Neuronal stem cell (in vitro differentiated cells): ENCODE measurements around the gene JAKMIP2.

ENCODE experiments used
- DNase-seq: peaks from one replicate; pipeline ENCODE4 v3.0.0-alpha.2; 2013; ENCODE audit warnings: low spot score
- H2AFZ ChIP-seq: one replicate; pipeline ENCODE4 v1.6.1; 2013; ENCODE audit warnings: mild to moderate bottlenecking, low read length, inconsistent platforms
- H2AK5ac ChIP-seq: 2 replicates; pipeline ENCODE4 v1.6.1; 2013; ENCODE audit warnings: low read depth, mild to moderate bottlenecking, inconsistent platforms, low read length, moderate library complexity, mixed read lengths
- H2BK120ac ChIP-seq: 2 replicates; pipeline ENCODE4 v1.6.1; 2013; ENCODE audit warnings: low read depth, mild to moderate bottlenecking, inconsistent platforms, low read length, moderate library complexity, mixed read lengths
- H2BK12ac ChIP-seq: one replicate; pipeline ENCODE4 v1.6.1; 2013; ENCODE audit warnings: low read length, inconsistent platforms
- H2BK15ac ChIP-seq: 2 replicates; pipeline ENCODE4 v1.6.1; 2013; ENCODE audit warnings: mild to moderate bottlenecking, low read length, inconsistent platforms, mixed read lengths
- H2BK5ac ChIP-seq: one replicate; pipeline ENCODE4 v1.6.1; 2013; ENCODE audit warnings: inconsistent platforms, mild to moderate bottlenecking, low read length, moderate library complexity
- H3K14ac ChIP-seq: one replicate; pipeline ENCODE4 v1.6.1; 2013; ENCODE audit warnings: low read length, inconsistent platforms
- H3K18ac ChIP-seq: 2 replicates; pipeline ENCODE4 v1.6.1; 2013; ENCODE audit warnings: low read length, inconsistent platforms
- H3K23ac ChIP-seq: 2 replicates; pipeline ENCODE4 v1.6.1; 2013; ENCODE audit warnings: low read depth, mild to moderate bottlenecking, mixed read lengths, low read length, inconsistent platforms; ENCODE audit not compliant: poor library complexity
- H3K27ac ChIP-seq: replicated peaks from 3 replicates; pipeline ENCODE4 v1.5.1; 2013; ENCODE audit warnings: low read length, inconsistent platforms
- H3K27me3 ChIP-seq, 3 experiments: 2 replicates each; pipeline ENCODE4 v1.6.1; 2013; ENCODE audit warnings: low read length in 3 of 3, mild to moderate bottlenecking in 2 of 3, inconsistent platforms in 1 of 3, low read depth in 1 of 3, mixed read lengths in 1 of 3, moderate library complexity in 1 of 3; ENCODE audit not compliant: control insufficient read depth in 3 of 3, insufficient read depth in 3 of 3
- H3K36me3 ChIP-seq, 2 donors: replicated peaks in 1 of 2; 2 replicates each; pipeline ENCODE4 v1.6.1; 2013; ENCODE audit warnings: low read length in 2 of 2; ENCODE audit not compliant: control insufficient read depth in 2 of 2, insufficient read depth in 2 of 2
- H3K4ac ChIP-seq: 2 replicates; pipeline ENCODE4 v1.6.1; 2013; ENCODE audit warnings: inconsistent platforms, mild to moderate bottlenecking, low read length, moderate library complexity
- H3K4me1 ChIP-seq, 2 donors: 1 replicate in 1 of 2; 2 replicates in 1 of 2; pipeline ENCODE4 v1.6.1; 2013; ENCODE audit warnings: low read length in 2 of 2, low read depth in 1 of 2; ENCODE audit not compliant: control insufficient read depth in 2 of 2, insufficient read depth in 1 of 2
- H3K4me2 ChIP-seq: one replicate; pipeline ENCODE4 v1.6.1; 2013; ENCODE audit warnings: mild to moderate bottlenecking, low read length, inconsistent platforms; ENCODE audit not compliant: insufficient read depth, poor library complexity, severe bottlenecking
- H3K4me3 ChIP-seq, 2 donors: 2 replicates each; pipeline ENCODE4 v1.5.1; 2013; ENCODE audit warnings: low read length in 2 of 2, mild to moderate bottlenecking in 2 of 2, inconsistent platforms in 1 of 2, moderate library complexity in 1 of 2
- H3K79me1 ChIP-seq: one replicate; pipeline ENCODE4 v1.6.1; 2013; ENCODE audit warnings: low read depth, mild to moderate bottlenecking, inconsistent platforms, low read length, moderate library complexity
- H3K9ac ChIP-seq: one replicate; pipeline ENCODE4 v1.6.1; 2013; ENCODE audit warnings: mild to moderate bottlenecking, low read depth, low read length, inconsistent platforms; ENCODE audit not compliant: poor library complexity
- H3K9me3 ChIP-seq, 2 donors: replicated peaks in 1 of 2; 2 replicates each; pipeline versions ENCODE3 to v1.6.1; 2013; ENCODE audit warnings: low read length in 2 of 2, mild to moderate bottlenecking in 2 of 2, inconsistent platforms in 1 of 2, low read depth in 1 of 2, mixed read lengths in 1 of 2, moderate library complexity in 1 of 2; ENCODE audit not compliant: control insufficient read depth in 2 of 2, insufficient read depth in 1 of 2
- H4K8ac ChIP-seq: one replicate; pipeline ENCODE4 v1.6.1; 2013; ENCODE audit warnings: low read depth, mild to moderate bottlenecking, inconsistent platforms, low read length, moderate library complexity
- H4K91ac ChIP-seq: one replicate; pipeline ENCODE4 v1.6.1; 2013; ENCODE audit warnings: low read length, low read depth, mild to moderate bottlenecking, inconsistent platforms; ENCODE audit not compliant: poor library complexity
- WGBS, 2 donors: extraction: QIAGEN DNeasy Blood & Tissue Kit; methylation state at CpG; one replicate each; pipeline ENCODE4 v1.1.7; 2013; ENCODE audit warnings: missing lambda C conversion rate in 2 of 2, mixed read lengths in 1 of 2; ENCODE audit not compliant: insufficient read length in 2 of 2, insufficient replicate concordance in 1 of 2; ENCODE audit errors: extremely low coverage in 2 of 2; 5-methylcytosine and 5-hydroxymethylcytosine counted together

JAKMIP2 gene

DNA sequence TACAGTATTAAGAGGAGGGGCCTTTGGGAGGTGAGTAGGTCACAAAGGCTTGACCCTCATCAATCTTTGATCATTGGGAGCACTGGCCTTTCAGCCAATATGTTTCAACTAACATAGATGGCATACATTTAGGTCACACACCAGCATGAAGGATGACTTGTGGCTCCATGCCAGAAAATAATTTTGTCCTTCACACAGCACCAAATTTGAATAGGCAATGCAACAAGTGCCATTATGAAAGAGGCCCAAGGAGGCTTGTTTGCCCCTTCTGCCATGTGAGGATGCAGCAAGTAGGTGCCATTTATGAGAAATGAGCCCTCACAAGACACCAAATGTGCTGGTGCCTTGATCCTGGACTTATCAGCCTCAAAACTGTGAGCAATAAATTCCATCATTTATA, 81.1 kb downstream of the JAKMIP2 start:
- H3K4me1 ChIP-seq: peaks cover 0 to 8% of the 10 kb centered on the region in 2 donors
- H3K36me3 ChIP-seq: peaks cover 0 to 2% of the 10 kb centered on the region in 2 donors
- H3K9me3 ChIP-seq: peaks cover 8 to 20% of the 10 kb centered on the region in 2 donors
- no peak overlapping the region for H2AK5ac ChIP-seq
- no peak overlapping the region for H3K4me2 ChIP-seq
- no peak for DNase-seq
- no peak overlapping the region for H3K4ac ChIP-seq
- H3K4me3 ChIP-seq: no peak overlapping the region
- no peak overlapping the region for H2BK5ac ChIP-seq
- H3K23ac ChIP-seq: no peak overlapping the region
- no peak overlapping the region for H3K9ac ChIP-seq
- no peak overlapping the region for H3K27ac ChIP-seq
- no peaks in the 10 kb centered on the region for H3K79me1 ChIP-seq
- H3K27me3 ChIP-seq: no peaks in the 10 kb centered on the region
- H4K91ac ChIP-seq: no peak overlapping the region
- H2BK15ac ChIP-seq: no peak overlapping the region
- no peak overlapping the region for H3K14ac ChIP-seq
- H2BK12ac ChIP-seq: no peak overlapping the region
- no peak overlapping the region for H2BK120ac ChIP-seq
- no peak overlapping the region for H2AFZ ChIP-seq
- H3K18ac ChIP-seq: no peak overlapping the region
- H4K8ac ChIP-seq: no peak overlapping the region

DNA sequence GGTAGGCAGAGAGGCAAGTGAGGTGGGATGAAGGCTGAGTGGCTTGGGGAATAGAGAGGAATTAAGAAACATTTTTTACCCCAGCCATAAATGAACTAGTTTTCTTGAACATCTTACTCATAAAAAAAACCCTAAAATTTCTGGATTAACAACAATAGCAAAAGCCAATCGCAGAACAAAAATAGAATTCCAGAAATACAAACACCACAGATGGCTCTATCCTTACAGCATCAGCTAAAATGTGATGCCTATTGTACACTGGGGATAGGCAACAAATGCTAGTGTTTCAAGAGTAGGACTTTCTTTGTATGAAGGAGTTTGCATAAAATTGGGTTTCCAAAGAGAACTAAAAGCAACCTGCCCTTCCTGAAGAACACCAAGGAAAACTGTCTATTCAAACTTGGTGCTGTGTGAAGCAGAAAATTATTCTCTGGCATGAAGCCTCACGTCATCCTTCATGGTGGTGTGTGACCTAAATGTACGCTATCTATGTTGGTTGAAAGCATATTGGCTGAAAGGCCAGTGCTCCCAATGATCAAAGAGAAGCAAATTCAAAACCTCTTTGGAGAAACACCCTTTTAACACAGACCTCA, 82.9 kb downstream of the JAKMIP2 start:
- H3K9me3 ChIP-seq: peaks cover 8 to 20% of the 10 kb centered on the region in 2 donors
- no peak overlapping the region for H2BK12ac ChIP-seq
- H4K8ac ChIP-seq: no peak overlapping the region
- H2BK15ac ChIP-seq: no peak overlapping the region
- no peak overlapping the region for H3K4ac ChIP-seq
- H3K18ac ChIP-seq: no peak overlapping the region
- no CpG with 5 or more reads among the region's 3 CpGs for WGBS, 2 donors
- H3K4me1 ChIP-seq: peaks cover 0 to 2% of the 10 kb centered on the region in 2 donors
- H4K91ac ChIP-seq: no peak overlapping the region
- no peak overlapping the region for H2AK5ac ChIP-seq
- H3K27me3 ChIP-seq: no peaks in the 10 kb centered on the region
- H2BK5ac ChIP-seq: no peak overlapping the region
- H3K79me1 ChIP-seq: no peaks in the 10 kb centered on the region
- no peak overlapping the region for H3K4me2 ChIP-seq
- H3K23ac ChIP-seq: no peak overlapping the region
- no peak overlapping the region for H3K27ac ChIP-seq
- H3K4me3 ChIP-seq: no peak overlapping the region
- H2BK120ac ChIP-seq: no peak overlapping the region
- H3K36me3 ChIP-seq: peaks cover 0 to 2% of the 10 kb centered on the region in 2 donors
- H3K14ac ChIP-seq: no peak overlapping the region
- no peak for DNase-seq
- no peak overlapping the region for H2AFZ ChIP-seq
- H3K9ac ChIP-seq: no peak overlapping the region

DNA sequence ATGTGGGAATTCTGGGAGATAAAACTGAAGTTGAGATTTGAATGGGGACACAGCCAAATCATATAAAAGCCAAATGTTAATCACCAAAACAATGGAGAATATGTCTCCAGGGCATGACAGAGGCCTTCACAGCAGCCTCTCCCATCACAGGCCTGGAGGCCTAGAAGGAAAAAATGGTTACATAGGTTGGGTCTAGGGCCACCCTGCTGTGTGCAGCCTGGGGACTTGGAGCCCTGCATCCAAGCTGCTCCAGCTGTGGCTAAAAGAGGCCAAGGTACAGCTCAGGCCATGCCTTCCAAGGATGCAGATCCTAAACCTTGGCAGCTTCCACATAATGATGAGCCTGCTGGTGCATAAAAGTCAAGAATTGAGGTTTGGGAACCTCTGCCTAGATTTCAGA, 85.1 kb downstream of the JAKMIP2 start:
- H2BK120ac ChIP-seq: no peak overlapping the region
- H3K4ac ChIP-seq: no peak overlapping the region
- H3K4me3 ChIP-seq: no peak overlapping the region
- H4K91ac ChIP-seq: no peak overlapping the region
- H3K4me2 ChIP-seq: no peak overlapping the region
- no peak overlapping the region for H3K27ac ChIP-seq
- no peak overlapping the region for H2AK5ac ChIP-seq
- no peak for DNase-seq
- no peak overlapping the region for H2BK12ac ChIP-seq
- no peaks in the 10 kb centered on the region for H3K4me1 ChIP-seq
- peaks cover 0 to 2% of the 10 kb centered on the region in 2 donors for H3K36me3 ChIP-seq
- H4K8ac ChIP-seq: no peak overlapping the region
- no peak overlapping the region for H3K23ac ChIP-seq
- no peaks in the 10 kb centered on the region for H3K27me3 ChIP-seq
- H3K9me3 ChIP-seq: peaks cover 8 to 20% of the 10 kb centered on the region in 2 donors
- H3K14ac ChIP-seq: no peak overlapping the region
- no peak overlapping the region for H2BK15ac ChIP-seq
- H3K79me1 ChIP-seq: no peaks in the 10 kb centered on the region
- H2AFZ ChIP-seq: no peak overlapping the region
- H2BK5ac ChIP-seq: no peak overlapping the region
- H3K9ac ChIP-seq: no peak overlapping the region
- H3K18ac ChIP-seq: no peak overlapping the region

DNA sequence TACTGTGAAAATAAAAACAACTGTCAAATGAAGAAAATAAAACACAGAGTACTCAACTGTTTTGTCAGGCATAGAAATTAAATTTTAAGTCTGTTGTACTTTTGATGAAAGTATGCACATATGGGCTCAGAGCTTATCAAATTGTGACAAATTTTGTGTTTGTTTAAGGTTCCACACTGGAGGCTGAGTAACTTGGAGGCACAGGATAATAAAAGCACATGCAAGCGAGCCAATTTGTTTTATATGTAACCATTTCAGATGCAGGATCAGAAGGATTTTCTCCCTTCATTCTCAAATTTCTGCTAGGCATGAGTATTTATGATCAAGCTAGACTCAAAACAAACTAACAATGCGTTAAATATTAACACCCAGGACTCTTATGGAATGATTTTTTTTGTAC, 87.8 kb downstream of the JAKMIP2 start:
- no peaks in the 10 kb centered on the region for H3K27me3 ChIP-seq
- WGBS, 2 donors: no CpG with 5 or more reads among the region's 2 CpGs

More for the DNA sequence above, 87.8 kb downstream of the JAKMIP2 start:
- Histone ChIP-seq H3K4me3 (no peak overlapping the region), H3K9ac (no peak overlapping the region), H2BK5ac (no peak overlapping the region), H3K27ac (no peak overlapping the region), H3K4me2 (no peak overlapping the region), H4K91ac (no peak overlapping the region), H2AK5ac (no peak overlapping the region), H3K23ac (no peak overlapping the region), H3K9me3 (peaks cover 8 to 19% of the 10 kb centered on the region in 2 donors), H3K4ac (no peak overlapping the region), H2AFZ (no peak overlapping the region), H3K79me1 (no peaks in the 10 kb centered on the region), H2BK15ac (no peak overlapping the region), H3K14ac (no peak overlapping the region), H3K4me1 (peaks cover 0 to 4% of the 10 kb centered on the region in 2 donors), H3K18ac (no peak overlapping the region), H4K8ac (no peak overlapping the region), H2BK120ac (no peak overlapping the region), H3K36me3 (peaks cover 0 to 4% of the 10 kb centered on the region in 2 donors), H2BK12ac (no peak overlapping the region)
- DNase-seq: no peak
